Neural progenitor cell (in vitro differentiated cells): ENCODE data around the gene PCDH15. TPM values are rescaled to one million over a fixed set of nuclear protein-coding genes. Genes with fewer than 3 reads are reported as not detected.

Experiments
- DNase-seq: peaks from one replicate; pipeline ENCODE4 v3.0.0-alpha.2; 2016; ENCODE audit warnings: low spot score
- H2AFZ ChIP-seq: fragments of 200-600 bp; sonication (generic); replicated peaks from 2 replicates; pipeline ENCODE4 v1.6.1; 2016; ENCODE audit warnings: antibody characterized with exemption
- H3F3A ChIP-seq: fragments of 200-600 bp; sonication (generic); 2 replicates; pipeline ENCODE4 v1.6.1; 2016; ENCODE audit warnings: antibody characterized with exemption, low read depth
- H3K27ac ChIP-seq: fragments of 200-600 bp; sonication (generic); 2 replicates; pipeline ENCODE4 v1.5.1; 2016; ENCODE audit warnings: mild to moderate bottlenecking
- H3K27me3 ChIP-seq: fragments of 200-600 bp; sonication (generic); 2 replicates; pipeline ENCODE4 v1.6.1; 2016; ENCODE audit warnings: mild to moderate bottlenecking, moderate library complexity
- H3K36me3 ChIP-seq: fragments of 200-600 bp; sonication (generic); 2 replicates; pipeline ENCODE4 v1.5.1; 2016
- H3K4me1 ChIP-seq: fragments of 200-600 bp; sonication (generic); 2 replicates; pipeline ENCODE4 v1.6.1; 2016; ENCODE audit warnings: mixed run types
- H3K4me2 ChIP-seq: fragments of 200-600 bp; sonication (generic); 2 replicates; pipeline ENCODE4 v1.6.1; 2016
- H3K4me3 ChIP-seq: fragments of 200-600 bp; sonication (generic); 2 replicates; pipeline ENCODE4 v1.5.1; 2016
- H3K79me2 ChIP-seq: fragments of 200-600 bp; sonication (generic); 2 replicates; pipeline ENCODE4 v1.6.1; 2016; ENCODE audit warnings: low read depth
- H3K9ac ChIP-seq: fragments of 200-600 bp; sonication (generic); 2 replicates; pipeline ENCODE4 v1.6.1; 2016
- H3K9me3 ChIP-seq: fragments of 200-600 bp; sonication (generic); 2 replicates; pipeline ENCODE4 v1.5.1; 2016; ENCODE audit warnings: low read depth
- H4K20me1 ChIP-seq: fragments of 200-600 bp; sonication (generic); 2 replicates; pipeline ENCODE4 v1.6.1; 2016; ENCODE audit warnings: low read depth
- H3K27ac Mint-ChIP-seq: 3 replicates; pipeline ENCODE4 v1.8.0; 2021; ENCODE audit warnings: mixed read lengths
- H3K27me3 Mint-ChIP-seq: 2 replicates; pipeline ENCODE4 v1.8.0; 2022; ENCODE audit warnings: low read depth, mild to moderate bottlenecking, inconsistent platforms, moderate library complexity, mixed read lengths; ENCODE audit not compliant: insufficient read depth
- H3K36me3 Mint-ChIP-seq: 3 replicates; pipeline ENCODE4 v1.8.0; 2021; ENCODE audit warnings: mixed read lengths
- H3K4me1 Mint-ChIP-seq: 3 replicates; pipeline ENCODE4 v1.8.0; 2021; ENCODE audit warnings: mixed read lengths
- H3K4me3 Mint-ChIP-seq: 3 replicates; pipeline ENCODE4 v1.8.0; 2021; ENCODE audit warnings: mild to moderate bottlenecking, moderate library complexity, mixed read lengths
- H3K9me3 Mint-ChIP-seq: 3 replicates; pipeline ENCODE4 v1.8.0; 2020; ENCODE audit warnings: mixed read lengths
- EZH2 ChIP-seq: fragments of 200-600 bp; sonication (generic); IDR thresholded peaks from 2 replicates; pipeline ENCODE4 v1.6.1; 2017; ENCODE audit warnings: antibody characterized with exemption, mild to moderate bottlenecking, moderate library complexity
- EZH2phosphoT487 ChIP-seq: fragments of 200-600 bp; sonication (generic); IDR thresholded peaks from 2 replicates; pipeline ENCODE4 v1.6.1; 2017; ENCODE audit warnings: antibody characterized with exemption
- total RNA-seq: library from RNA; depleted of rRNA; stranded (reverse); fragments of >200 nt; gene quantifications from 2 replicates; pipeline ENCODE4 v1.2.3, GENCODE V29; 2015; ENCODE audit warnings: low replicate concordance
- TF ChIP-seq, protein P1 (sequence below): fragments of 200-600 bp; sonication (generic); IDR thresholded peaks from 2 replicates; pipeline ENCODE4 v1.5.1; 2017; ENCODE audit warnings: antibody characterized with exemption, mild to moderate bottlenecking

PCDH15 gene
- total RNA-seq, 1 donor from 2014 or later = 0.17 TPM

DNA sequence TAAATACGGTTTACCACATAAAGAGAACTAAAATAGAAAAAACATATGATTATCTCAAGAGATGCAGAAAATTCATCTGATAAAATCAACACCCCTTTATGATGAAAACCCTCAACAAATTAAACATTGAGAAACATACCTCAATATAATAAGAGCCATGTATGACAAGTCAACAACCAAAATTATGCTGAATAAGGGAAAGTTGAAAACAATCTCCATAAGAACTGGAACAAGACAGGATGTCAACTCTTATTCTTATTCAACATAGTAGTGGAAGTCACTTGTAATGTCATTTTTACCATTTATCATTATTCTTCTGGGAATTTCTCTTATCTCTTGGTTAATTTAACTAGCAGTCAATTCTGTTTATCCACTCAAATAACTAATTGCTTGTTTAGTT lies 79.0 kb downstream of the PCDH15 start:
- Mint-ChIP-seq H3K36me3 (no peaks in the 10 kb centered on the region), H3K9me3 (peaks cover 17% of the 10 kb centered on the region), H3K4me1 (no peaks in the 10 kb centered on the region), H3K4me3 (no peak overlapping the region), H3K27me3 (no peaks in the 10 kb centered on the region), H3K27ac (no peak overlapping the region)
- Histone ChIP-seq H3K27ac (no peak overlapping the region), H3F3A (no peaks in the 10 kb centered on the region), H4K20me1 (no peaks in the 10 kb centered on the region), H3K27me3 (no peaks in the 10 kb centered on the region), H3K36me3 (no peaks in the 10 kb centered on the region), H3K4me2 (no peak overlapping the region), H3K4me1 (no peaks in the 10 kb centered on the region), H3K79me2 (no peaks in the 10 kb centered on the region), H3K9ac (no peak overlapping the region), H3K4me3 (no peak overlapping the region), H2AFZ (no peak overlapping the region), H3K9me3 (no peaks in the 10 kb centered on the region)
- TF ChIP-seq EZH2 = no peak
- TF ChIP-seq EZH2phosphoT487 = no peak
- TF ChIP-seq, protein P1, sequence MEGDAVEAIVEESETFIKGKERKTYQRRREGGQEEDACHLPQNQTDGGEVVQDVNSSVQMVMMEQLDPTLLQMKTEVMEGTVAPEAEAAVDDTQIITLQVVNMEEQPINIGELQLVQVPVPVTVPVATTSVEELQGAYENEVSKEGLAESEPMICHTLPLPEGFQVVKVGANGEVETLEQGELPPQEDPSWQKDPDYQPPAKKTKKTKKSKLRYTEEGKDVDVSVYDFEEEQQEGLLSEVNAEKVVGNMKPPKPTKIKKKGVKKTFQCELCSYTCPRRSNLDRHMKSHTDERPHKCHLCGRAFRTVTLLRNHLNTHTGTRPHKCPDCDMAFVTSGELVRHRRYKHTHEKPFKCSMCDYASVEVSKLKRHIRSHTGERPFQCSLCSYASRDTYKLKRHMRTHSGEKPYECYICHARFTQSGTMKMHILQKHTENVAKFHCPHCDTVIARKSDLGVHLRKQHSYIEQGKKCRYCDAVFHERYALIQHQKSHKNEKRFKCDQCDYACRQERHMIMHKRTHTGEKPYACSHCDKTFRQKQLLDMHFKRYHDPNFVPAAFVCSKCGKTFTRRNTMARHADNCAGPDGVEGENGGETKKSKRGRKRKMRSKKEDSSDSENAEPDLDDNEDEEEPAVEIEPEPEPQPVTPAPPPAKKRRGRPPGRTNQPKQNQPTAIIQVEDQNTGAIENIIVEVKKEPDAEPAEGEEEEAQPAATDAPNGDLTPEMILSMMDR = no peak
- DNase-seq = no peak

DNA sequence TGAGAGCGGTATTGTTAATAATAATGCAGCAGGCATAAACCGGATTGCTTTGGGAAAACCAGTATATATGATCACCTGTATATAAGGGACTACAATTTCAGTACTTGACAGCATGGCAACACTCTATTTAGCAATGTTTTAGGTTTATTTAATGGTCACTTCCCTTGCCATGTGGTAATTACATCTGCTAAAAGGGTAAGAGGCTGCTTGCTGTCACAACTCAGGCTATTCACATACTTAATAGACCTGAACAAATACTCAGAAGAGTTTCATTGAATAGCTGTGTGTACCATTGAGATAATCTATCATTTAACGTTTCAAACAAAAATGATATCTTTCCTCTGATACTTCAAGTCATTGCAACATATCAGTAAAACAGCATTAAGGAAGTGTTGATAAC lies 90.1 kb downstream of the PCDH15 start:
- Histone ChIP-seq H3K4me3 (no peak overlapping the region), H3K27ac (no peak overlapping the region), H3K36me3 (no peaks in the 10 kb centered on the region), H3K9ac (no peak overlapping the region), H4K20me1 (no peaks in the 10 kb centered on the region), H2AFZ (no peak overlapping the region), H3K4me2 (no peak overlapping the region), H3K4me1 (no peaks in the 10 kb centered on the region), H3K9me3 (no peaks in the 10 kb centered on the region), H3K79me2 (no peaks in the 10 kb centered on the region), H3F3A (no peaks in the 10 kb centered on the region), H3K27me3 (no peaks in the 10 kb centered on the region)
- Mint-ChIP-seq H3K36me3 (no peaks in the 10 kb centered on the region), H3K4me3 (no peak overlapping the region), H3K27me3 (no peaks in the 10 kb centered on the region), H3K4me1 (peaks cover 14% of the 10 kb centered on the region), H3K27ac (no peak overlapping the region), H3K9me3 (no peaks in the 10 kb centered on the region)
- no peak for DNase-seq
- no peak for TF ChIP-seq EZH2
- TF ChIP-seq, protein P1 = no peak
- TF ChIP-seq EZH2phosphoT487 = no peak

DNA sequence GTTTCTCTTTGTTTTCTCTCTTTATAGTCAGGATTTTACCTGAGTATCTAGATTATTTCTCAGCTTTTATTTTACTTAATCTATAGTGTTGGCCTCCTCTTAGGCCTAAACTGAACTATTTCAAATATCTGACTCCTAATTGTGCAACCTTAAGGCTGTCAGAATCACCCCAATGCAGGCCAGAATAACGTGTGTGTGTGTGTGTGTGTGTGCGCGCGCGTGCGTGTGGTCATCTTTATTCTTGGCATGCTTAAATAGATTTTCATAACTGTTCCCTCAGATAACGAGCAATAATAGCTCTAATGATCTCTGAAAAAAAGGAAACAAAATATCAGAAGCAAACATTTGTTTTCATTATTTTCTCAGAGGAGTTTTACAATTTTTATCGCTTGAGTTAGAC lies 92.4 kb downstream of the PCDH15 start:
- H3K79me2 ChIP-seq = no peaks in the 10 kb centered on the region
- no peak overlapping the region for H2AFZ ChIP-seq
- H4K20me1 ChIP-seq = no peaks in the 10 kb centered on the region
- H3K27me3 ChIP-seq = no peaks in the 10 kb centered on the region
- Mint-ChIP-seq H3K4me1 (peaks cover 14% of the 10 kb centered on the region), H3K27ac (peak overlapping the region; percentile 60), H3K27me3 (peaks cover 2% of the 10 kb centered on the region), H3K9me3 (peaks cover 4% of the 10 kb centered on the region), H3K36me3 (no peaks in the 10 kb centered on the region), H3K4me3 (no peak overlapping the region)
- H3K9me3 ChIP-seq = no peaks in the 10 kb centered on the region
- TF ChIP-seq, protein P1 = no peak
- TF ChIP-seq EZH2phosphoT487 (no peak), EZH2 (no peak)
- no peaks in the 10 kb centered on the region for H3K4me1 ChIP-seq
- no peak overlapping the region for H3K4me3 ChIP-seq
- no peak for DNase-seq
- H3K9ac ChIP-seq = no peak overlapping the region
- no peaks in the 10 kb centered on the region for H3F3A ChIP-seq
- H3K36me3 ChIP-seq = no peaks in the 10 kb centered on the region
- no peak overlapping the region for H3K4me2 ChIP-seq
- no peak overlapping the region for H3K27ac ChIP-seq

DNA sequence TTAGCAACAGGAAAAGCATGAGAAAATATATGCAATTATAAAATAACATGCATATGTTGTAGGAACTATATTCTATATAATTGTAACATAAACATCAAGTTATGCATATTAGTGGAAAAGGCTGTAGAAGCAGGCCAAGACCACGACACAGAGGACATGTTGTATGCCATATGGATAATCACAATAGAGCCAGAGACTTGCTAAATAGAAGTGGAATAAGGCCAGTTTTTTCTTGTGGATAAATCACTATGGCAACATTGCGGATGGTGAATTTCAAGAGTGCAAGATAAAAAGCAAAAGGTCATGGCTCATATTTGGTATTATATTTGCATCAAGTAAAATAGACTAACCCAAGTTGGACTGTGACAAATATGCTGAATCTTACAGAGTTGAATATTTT lies 93.0 kb downstream of the PCDH15 start:
- Histone ChIP-seq H3K9ac (no peak overlapping the region), H3K4me3 (no peak overlapping the region), H3K27ac (no peak overlapping the region), H3F3A (no peaks in the 10 kb centered on the region), H3K9me3 (no peaks in the 10 kb centered on the region), H4K20me1 (no peaks in the 10 kb centered on the region), H3K27me3 (no peaks in the 10 kb centered on the region), H3K79me2 (no peaks in the 10 kb centered on the region), H3K4me1 (no peaks in the 10 kb centered on the region), H2AFZ (no peak overlapping the region), H3K36me3 (no peaks in the 10 kb centered on the region), H3K4me2 (no peak overlapping the region)
- H3K4me1 Mint-ChIP-seq = peaks cover 14% of the 10 kb centered on the region
- no peak for TF ChIP-seq EZH2
- TF ChIP-seq, protein P1 = no peak
- no peak for TF ChIP-seq EZH2phosphoT487
- no peak for DNase-seq
- no peaks in the 10 kb centered on the region for H3K36me3 Mint-ChIP-seq
- no peak overlapping the region for H3K4me3 Mint-ChIP-seq
- peaks cover 2% of the 10 kb centered on the region for H3K27me3 Mint-ChIP-seq
- H3K9me3 Mint-ChIP-seq = peaks cover 4% of the 10 kb centered on the region
- no peak overlapping the region for H3K27ac Mint-ChIP-seq
